CD4-positive, alpha-beta T cell (primary cell): ENCODE measurements around the gene TBC1D24. TPM values are rescaled to one million over a fixed set of nuclear protein-coding genes. Genes with fewer than 3 reads are reported as not detected.

Experiments used
- ATAC-seq: fragments of 200-7000 bp; cut with Tn5 transposase; one replicate; pipeline ENCODE4 v1.10.0; 2022; ENCODE audit warnings: mild to moderate bottlenecking; ENCODE audit not compliant: poor library complexity
- CTCF ChIA-PET: fragments of 350-600 bp; sonication (Branson Sonifier 250); formaldehyde crosslinking; loops from one replicate; lab custom pipeline; 2021; ENCODE audit warnings: antibody characterized with exemption, inconsistent platforms; lab: Charles Lee
- POLR2A ChIA-PET: fragments of 350-600 bp; sonication (Branson Sonifier 250); formaldehyde crosslinking; loops from one replicate; lab custom pipeline; 2021; ENCODE audit warnings: antibody characterized with exemption, inconsistent platforms; lab: Charles Lee
- DNase-seq, 14 experiments: peaks; one replicate each; pipeline ENCODE4 v3.0.0-alpha.2; 2013 to 2020; ENCODE audit warnings: mixed read lengths in 2 of 14
- H3K27ac ChIP-seq, 2 donors: one replicate each; pipeline versions ENCODE4 v1.5.1 to v1.7.0; 2013; ENCODE audit warnings: low read length in 2 of 2, low read depth in 1 of 2, mild to moderate bottlenecking in 1 of 2
- H3K27me3 ChIP-seq, 2 experiments: 1 replicate in 1 of 2; 2 replicates in 1 of 2; pipeline versions ENCODE4 v1.6.1 to v1.7.0; 2013; ENCODE audit warnings: low read length in 2 of 2, control low read depth in 1 of 2, mild to moderate bottlenecking in 1 of 2, moderate library complexity in 1 of 2; ENCODE audit not compliant: insufficient read depth in 2 of 2, control insufficient read depth in 1 of 2
- H3K36me3 ChIP-seq: one replicate; pipeline ENCODE4 v1.6.1; 2013; ENCODE audit warnings: low read length, control low read depth; ENCODE audit not compliant: insufficient read depth
- H3K4me1 ChIP-seq: one replicate; pipeline ENCODE4 v1.6.1; 2013; ENCODE audit warnings: low read length, control low read depth; ENCODE audit not compliant: insufficient read depth
- H3K4me3 ChIP-seq: one replicate; pipeline ENCODE4 v1.5.1; 2013; ENCODE audit warnings: mild to moderate bottlenecking, low read length, moderate library complexity
- H3K9me3 ChIP-seq, 2 experiments: 1 replicate in 1 of 2; 2 replicates in 1 of 2; pipeline versions ENCODE4 v1.6.1 to v1.7.0; 2013; ENCODE audit warnings: low read length in 2 of 2, mild to moderate bottlenecking in 2 of 2, control low read depth in 1 of 2, moderate library complexity in 1 of 2; ENCODE audit not compliant: control insufficient read depth in 1 of 2, insufficient read depth in 1 of 2
- H3K27ac Mint-ChIP-seq: one replicate; pipeline ENCODE4 v1.8.0; 2020; ENCODE audit warnings: mixed read lengths
- H3K27me3 Mint-ChIP-seq: one replicate; pipeline ENCODE4 v1.8.0; 2021; ENCODE audit warnings: mixed read lengths
- H3K36me3 Mint-ChIP-seq: one replicate; pipeline ENCODE4 v1.8.0; 2021; ENCODE audit warnings: low read depth, mixed read lengths
- H3K4me1 Mint-ChIP-seq: one replicate; pipeline ENCODE4 v1.8.0; 2021; ENCODE audit warnings: low read depth, mixed read lengths
- H3K4me3 Mint-ChIP-seq: one replicate; pipeline ENCODE4 v1.8.0; 2020; ENCODE audit warnings: mild to moderate bottlenecking, mixed read lengths
- H3K9me3 Mint-ChIP-seq: one replicate; pipeline ENCODE4 v1.8.0; 2020; ENCODE audit warnings: mixed read lengths
- CTCF ChIP-seq: fragments of 200-600 bp; IDR thresholded peaks from one replicate; pipeline ENCODE4 v1.8.0; 2022; ENCODE audit warnings: antibody characterized with exemption, mild to moderate bottlenecking
- intact Hi-C, 2 experiments: fragments of 100-400 bp; cut with DNase I in 1 of 2; cut with micrococcal nuclease in 1 of 2; formaldehyde crosslinking; loops; one replicate each; pipeline versions ENCODE4 v1.15.1 to v1.9.0; 2023 to 2025; cut with DNase I, micrococcal nuclease
- total RNA-seq, 174 experiments: library from RNA in 2 of 174; stranded (reverse) in 2 of 174; gene quantifications; one replicate each; pipeline ENCODE4 v1.2.3 and lab custom pipeline; 2021 to 2026

TBC1D24 gene
- total RNA-seq, 2 experiments from 2014 or later, result 1.2 to 2.1 TPM

GRCh38 chr16:2490190-2491105 lies 15.5 kb downstream of the TBC1D24 start:
- TF ChIP-seq CTCF, result no peak

DNA sequence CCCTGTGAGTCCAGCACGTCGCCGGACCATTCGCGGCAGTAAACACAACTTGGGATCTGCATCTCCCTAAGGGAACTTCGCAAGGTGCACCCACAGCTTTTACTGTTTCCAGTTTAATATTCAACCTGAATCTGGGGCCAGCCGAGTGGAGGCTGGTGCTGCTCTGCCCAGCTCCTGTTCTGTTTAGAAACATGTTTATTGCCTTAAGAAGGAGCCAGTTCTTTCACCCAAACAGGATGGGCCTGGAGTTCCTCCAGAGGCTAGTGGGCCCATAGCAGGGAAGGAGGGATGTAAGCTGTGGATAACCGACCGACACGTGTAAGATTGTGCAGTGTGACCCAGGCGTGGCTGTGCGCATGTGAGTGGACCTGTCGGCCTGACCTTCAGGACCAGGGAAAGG lies 17.4 kb downstream of the TBC1D24 start:
- intact Hi-C loops, result no loop called here
- Mint-ChIP-seq H3K9me3 (no peaks in the 10 kb centered on the region), H3K36me3 (no peaks in the 10 kb centered on the region), H3K4me1 (peaks cover 3% of the 10 kb centered on the region), H3K27me3 (no peaks in the 10 kb centered on the region), H3K27ac (no peak overlapping the region), H3K4me3 (no peak overlapping the region)
- H3K4me3 ChIP-seq, result no peak overlapping the region
- CTCF ChIA-PET, result no interaction called here
- DNase-seq (peak in 1 of 14 experiments; percentile 7), ATAC-seq (no peak)
- no peaks in the 10 kb centered on the region for H3K9me3 ChIP-seq
- peaks cover 3% of the 10 kb centered on the region for H3K36me3 ChIP-seq
- POLR2A ChIA-PET, result no interaction called here
- no peaks in the 10 kb centered on the region for H3K27me3 ChIP-seq
- H3K27ac ChIP-seq, result no peak overlapping the region
- peaks cover 7% of the 10 kb centered on the region for H3K4me1 ChIP-seq
- no peak for TF ChIP-seq CTCF

More at GRCh38 chr16:2490190-2491105, 15.5 kb downstream of the TBC1D24 start:
- Histone ChIP-seq H3K4me3 (no peak overlapping the region), H3K27me3 (no peaks in the 10 kb centered on the region), H3K27ac (no peak overlapping the region), H3K4me1 (peaks cover 17% of the 10 kb centered on the region), H3K9me3 (no peaks in the 10 kb centered on the region), H3K36me3 (no peaks in the 10 kb centered on the region)
- Mint-ChIP-seq H3K9me3 (no peaks in the 10 kb centered on the region), H3K4me3 (no peak overlapping the region), H3K27me3 (no peaks in the 10 kb centered on the region), H3K36me3 (no peaks in the 10 kb centered on the region), H3K27ac (no peak overlapping the region), H3K4me1 (peaks cover 12% of the 10 kb centered on the region)
- ChIA-PET POLR2A (no interaction called here), CTCF (no interaction called here)
- no peak for DNase-seq
- intact Hi-C loops, result no loop called here
- no peak for ATAC-seq

- ATAC-seq (no peak), DNase-seq (no peak)
- Histone ChIP-seq H3K36me3 (peaks cover 5% of the 10 kb centered on the region), H3K4me1 (no peaks in the 10 kb centered on the region), H3K27me3 (no peaks in the 10 kb centered on the region), H3K9me3 (no peaks in the 10 kb centered on the region), H3K27ac (no peak overlapping the region), H3K4me3 (no peak overlapping the region)
- Mint-ChIP-seq H3K36me3 (peaks cover 4% of the 10 kb centered on the region), H3K4me1 (no peaks in the 10 kb centered on the region), H3K27ac (no peak overlapping the region), H3K4me3 (no peak overlapping the region), H3K27me3 (no peaks in the 10 kb centered on the region), H3K9me3 (no peaks in the 10 kb centered on the region)
- ChIA-PET CTCF (no interaction called here), POLR2A (no interaction called here)
- intact Hi-C loops, result no loop called here
- TF ChIP-seq CTCF, result no peak
These were observed 18.7 kb downstream of the TBC1D24 start for GRCh38 chr16:2493605-2494004.
